ENCODE results near the gene CCDC85A.

CCDC85A gene

GRCh38 chr2:56314796-56315195 lies 131.0 kb downstream of the CCDC85A start:
- no peak for DNase-seq

- no peak for DNase-seq
These were observed 131.6 kb downstream of the CCDC85A start for GRCh38 chr2:56315376-56315775.

- no peak for DNase-seq
These were observed 132.2 kb downstream of the CCDC85A start for GRCh38 chr2:56316011-56316410.

- DNase-seq = no peak
These were observed 134.4 kb downstream of the CCDC85A start for GRCh38 chr2:56318147-56318546.

- no peak for DNase-seq
These were observed 142.0 kb downstream of the CCDC85A start for GRCh38 chr2:56325661-56326345.

- DNase-seq = no peak
These were observed 142.6 kb downstream of the CCDC85A start for GRCh38 chr2:56326346-56326741.

GRCh38 chr2:56331810-56332209 lies 148.0 kb downstream of the CCDC85A start:
- no peak for DNase-seq

GRCh38 chr2:56333812-56334485 lies 150.2 kb downstream of the CCDC85A start:
- no peak for DNase-seq

GRCh38 chr2:56334622-56335021 lies 150.8 kb downstream of the CCDC85A start:
- no peak for DNase-seq

GRCh38 chr2:56335101-56335500 lies 151.3 kb downstream of the CCDC85A start:
- DNase-seq = no peak

GRCh38 chr2:56337342-56337741 lies 153.6 kb downstream of the CCDC85A start:
- no peak for DNase-seq

GRCh38 chr2:56338232-56338631 lies 154.4 kb downstream of the CCDC85A start:
- DNase-seq = no peak

- no peak for DNase-seq
These were observed 161.0 kb downstream of the CCDC85A start for GRCh38 chr2:56344771-56345170.

- DNase-seq = no peak
These were observed 164.1 kb downstream of the CCDC85A start for GRCh38 chr2:56347881-56348280.

- DNase-seq = no peak
These were observed 164.8 kb downstream of the CCDC85A start for GRCh38 chr2:56348392-56349210.

GRCh38 chr2:56357655-56358295 lies 174.0 kb downstream of the CCDC85A start:
- no peak for DNase-seq

- no peak for DNase-seq
These were observed 178.1 kb downstream of the CCDC85A start for GRCh38 chr2:56361844-56362243.

- no peak for DNase-seq
These were observed 181.1 kb downstream of the CCDC85A start for GRCh38 chr2:56364902-56365301.

- DNase-seq = no peak
These were observed 185.5 kb downstream of the CCDC85A start for GRCh38 chr2:56369316-56369715.

GRCh38 chr2:56372071-56372656 lies 188.4 kb downstream of the CCDC85A start:
- DNase-seq = no peak

GRCh38 chr2:56375251-56375650 lies 191.5 kb downstream of the CCDC85A start:
- DNase-seq = no peak

- DNase-seq = no peak
These were observed 193.2 kb downstream of the CCDC85A start for GRCh38 chr2:56376699-56377665.
